GM18867 (cell line): ENCODE measurements around the gene ANO1.

Experiments used
- ATAC-seq: cut with Tn5 transposase; IDR thresholded peaks from one replicate; pipeline ENCODE4 v1.9.1; 2021; ENCODE audit warnings: mild to moderate bottlenecking, moderate library complexity; ENCODE audit not compliant: unreplicated experiment

The ANO1 gene

DNA sequence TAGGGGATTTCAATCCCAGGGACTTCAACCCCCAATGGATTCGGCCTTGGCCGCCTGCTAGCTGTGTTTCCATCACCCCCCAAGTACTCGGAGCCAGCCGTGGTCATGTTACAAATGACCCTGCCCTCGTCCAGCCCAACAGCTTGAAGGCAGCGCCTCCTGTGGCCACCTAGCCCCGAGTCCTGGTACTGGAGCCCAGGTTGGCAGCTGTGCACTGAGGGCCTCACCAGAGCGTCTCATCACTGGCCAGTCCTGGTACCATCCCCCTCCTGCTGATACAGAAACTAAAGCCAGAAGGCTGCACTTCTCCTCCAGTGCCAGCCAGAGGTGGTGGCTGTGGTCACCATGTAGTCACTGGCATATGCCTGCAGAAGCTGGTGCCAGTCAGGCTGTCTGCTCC, 80.1 kb downstream of the ANO1 start:
- ATAC-seq = no peak

GRCh38 chr11:70158757-70159389, 80.8 kb downstream of the ANO1 start:
- ATAC-seq = no peak

- ATAC-seq = no peak
Measured at GRCh38 chr11:70159627-70160570, 81.8 kb downstream of the ANO1 start.

DNA sequence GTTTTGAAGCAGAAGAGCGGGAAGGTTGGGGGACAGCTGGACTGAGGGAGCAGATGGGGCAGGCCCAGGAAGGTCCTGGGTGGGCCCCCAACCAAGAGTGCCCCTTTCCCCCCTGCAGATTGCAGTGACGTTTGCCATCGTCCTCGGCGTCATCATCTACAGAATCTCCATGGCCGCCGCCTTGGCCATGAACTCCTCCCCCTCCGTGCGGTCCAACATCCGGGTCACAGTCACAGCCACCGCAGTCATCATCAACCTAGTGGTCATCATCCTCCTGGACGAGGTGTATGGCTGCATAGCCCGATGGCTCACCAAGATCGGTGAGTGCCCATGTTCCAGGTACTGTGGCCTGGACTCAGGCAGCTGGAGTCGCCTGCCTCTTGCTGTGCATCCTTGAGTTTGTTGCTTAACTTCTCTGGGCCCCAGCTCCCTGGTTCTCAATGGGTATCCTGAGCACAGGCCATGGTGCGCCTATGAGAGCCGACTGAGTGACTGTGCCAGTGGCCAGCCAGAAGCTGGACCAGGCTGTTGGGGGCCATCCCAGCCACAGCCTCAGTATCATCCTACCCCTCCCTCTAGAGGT, 83.0 kb downstream of the ANO1 start:
- no peak for ATAC-seq

GRCh38 chr11:70164705-70165104, 86.6 kb downstream of the ANO1 start:
- no peak for ATAC-seq

- no peak for ATAC-seq
Measured at GRCh38 chr11:70167120-70167519, 89.0 kb downstream of the ANO1 start.

GRCh38 chr11:70167723-70168404, 89.7 kb downstream of the ANO1 start:
- no peak for ATAC-seq

DNA sequence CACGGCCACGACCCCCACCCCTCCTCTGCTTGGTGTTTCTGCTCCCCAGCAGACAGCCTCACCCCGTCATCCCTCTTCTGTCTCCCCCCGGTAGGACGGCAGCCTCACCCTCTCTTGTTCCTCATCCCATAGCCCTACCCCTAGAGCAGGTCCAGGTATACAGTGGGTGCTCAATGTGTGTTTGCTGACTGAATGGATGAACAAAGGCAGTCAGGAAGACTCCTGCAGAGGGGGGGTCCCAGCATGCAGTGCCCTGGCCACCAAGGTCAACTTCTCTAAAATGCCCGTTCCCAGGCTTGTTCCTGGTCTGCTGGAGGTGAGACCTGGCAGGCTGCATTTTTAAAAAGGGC, 90.3 kb downstream of the ANO1 start:
- ATAC-seq = no peak

DNA sequence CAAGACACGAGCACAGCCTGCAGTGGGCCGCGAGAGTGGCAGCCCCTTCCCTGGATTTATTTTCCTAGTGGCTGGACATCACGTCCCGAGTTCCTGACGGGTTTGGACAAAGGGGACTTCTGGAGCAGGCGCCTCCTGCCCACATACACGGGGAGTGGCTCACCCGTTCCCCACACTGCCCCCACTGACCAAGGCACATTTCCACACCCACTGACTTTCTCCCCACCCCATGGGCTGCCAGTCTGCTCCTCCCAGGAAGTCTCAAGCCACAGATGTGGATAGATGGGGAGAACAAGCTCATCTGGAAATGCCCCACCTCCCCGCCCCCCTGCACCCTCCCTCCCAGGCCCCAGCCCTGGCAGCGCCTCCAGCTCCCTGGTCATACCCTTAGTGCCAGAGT, 91.0 kb downstream of the ANO1 start:
- ATAC-seq = no peak

DNA sequence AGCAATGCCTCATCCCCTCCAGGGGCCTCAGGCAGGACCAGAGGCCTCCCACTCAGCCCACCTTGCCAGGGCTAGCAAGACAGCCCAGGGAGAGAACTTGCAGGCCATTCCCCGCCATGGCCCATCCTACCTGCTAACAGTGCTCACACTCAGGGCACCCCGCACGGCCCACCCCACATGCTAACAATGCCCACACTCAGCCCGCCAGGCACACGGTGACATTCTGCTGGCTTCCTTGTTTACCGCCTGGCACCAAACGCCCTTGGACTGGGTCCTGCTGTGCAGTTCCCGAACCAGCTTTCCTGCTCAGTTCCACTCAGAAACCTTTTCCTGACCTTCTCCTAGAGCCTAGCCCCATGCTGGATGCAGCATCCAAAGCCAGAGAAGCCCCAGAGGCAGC, 91.5 kb downstream of the ANO1 start:
- no peak for ATAC-seq

- no peak for ATAC-seq
Measured at GRCh38 chr11:70170596-70171210, 92.6 kb downstream of the ANO1 start.

DNA sequence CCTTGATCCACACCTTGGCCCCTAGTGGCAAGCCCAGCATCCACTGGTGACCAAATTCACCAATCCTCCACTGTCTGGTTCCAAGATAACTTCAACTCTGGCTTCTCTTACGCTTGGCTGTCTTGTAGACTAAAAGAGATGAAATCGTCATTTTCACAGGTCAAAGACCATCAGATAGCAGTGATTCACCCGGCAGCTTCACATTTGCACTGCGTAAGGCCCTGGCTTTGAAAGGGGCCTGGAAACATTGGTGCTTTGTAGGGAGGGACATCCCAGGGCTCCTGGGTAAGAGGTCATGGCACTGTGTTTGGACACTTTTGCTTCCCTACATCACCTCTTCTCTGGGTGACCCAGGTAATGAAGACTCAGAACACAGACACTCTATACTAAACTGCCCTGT, 94.9 kb downstream of the ANO1 start:
- no peak for ATAC-seq

DNA sequence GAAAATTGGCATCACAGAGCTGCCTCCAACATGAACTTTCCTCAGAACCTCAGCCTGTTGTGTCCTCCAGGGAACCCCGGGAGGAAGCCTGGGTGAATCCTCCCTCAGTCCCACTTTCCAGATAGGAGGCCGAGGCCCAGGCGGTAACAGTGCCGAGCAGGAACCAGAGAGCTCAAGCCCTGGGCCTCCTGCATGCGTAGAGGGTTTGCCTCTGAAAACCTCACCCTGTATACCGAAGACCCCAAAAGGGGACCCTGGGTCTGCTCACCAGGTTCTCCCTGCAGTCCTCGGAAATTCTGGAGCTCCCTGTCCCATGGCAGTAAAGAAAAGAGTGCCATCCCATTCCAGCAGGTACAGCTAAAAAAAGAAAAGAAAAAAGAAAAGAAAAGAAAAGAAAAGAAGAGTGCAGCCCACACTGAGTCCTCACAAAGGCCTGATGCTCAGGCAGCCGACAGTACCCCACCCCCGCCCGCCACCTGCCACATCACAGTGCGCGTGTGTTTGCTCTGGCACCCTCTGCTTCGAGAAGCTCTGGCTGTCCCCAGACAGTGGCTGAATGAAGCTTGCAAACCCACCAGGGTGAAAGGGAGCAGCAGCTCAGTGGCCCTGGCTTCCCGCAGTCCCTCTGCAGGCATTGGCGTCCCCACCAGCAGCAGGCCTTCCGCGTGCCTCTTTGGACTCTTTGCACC, 96.6 kb downstream of the ANO1 start:
- no peak for ATAC-seq

GRCh38 chr11:70175236-70175698, 97.2 kb downstream of the ANO1 start:
- ATAC-seq = no peak

- no peak for ATAC-seq
Measured at GRCh38 chr11:70176940-70177689, 99.0 kb downstream of the ANO1 start.

GRCh38 chr11:70180906-70181305, 102.8 kb downstream of the ANO1 start:
- ATAC-seq = no peak

- ATAC-seq = no peak
Measured at GRCh38 chr11:70182266-70182665, 104.1 kb downstream of the ANO1 start.

GRCh38 chr11:70183032-70183431, 104.9 kb downstream of the ANO1 start:
- no peak for ATAC-seq

GRCh38 chr11:70183483-70184176, 105.5 kb downstream of the ANO1 start:
- ATAC-seq = no peak
